Lung (tissue), 12 donors: ENCODE results near the gene HSPA12B. TPM values are rescaled to one million over a fixed set of nuclear protein-coding genes. Genes with fewer than 3 reads are reported as not detected.

Experiments used
- ATAC-seq: fragments of 200-7000 bp; cut with Tn5 transposase; one replicate; pipeline ENCODE4 v1.9.1; 2020; ENCODE audit warnings: moderate number of reproducible peaks; ENCODE audit not compliant: insufficient read depth, low FRiP score
- DNase-seq, 3 donors: peaks; one replicate each; pipeline ENCODE4 v3.0.0-alpha.2; 2013 to 2017
- H3K27ac ChIP-seq, 2 donors: one replicate each; pipeline ENCODE4 v1.5.1; 2013; ENCODE audit warnings: mild to moderate bottlenecking in 2 of 2, moderate library complexity in 2 of 2, control low read depth in 1 of 2, inconsistent platforms in 1 of 2, low read depth in 1 of 2, low read length in 1 of 2
- H3K27me3 ChIP-seq, 3 donors: one replicate each; pipeline ENCODE4 v1.5.1; 2013; ENCODE audit warnings: low read length in 2 of 3; ENCODE audit not compliant: control insufficient read depth in 3 of 3, insufficient read depth in 3 of 3
- H3K36me3 ChIP-seq, 4 donors: one replicate each; pipeline ENCODE4 v1.5.1; 2013; ENCODE audit warnings: low read length in 4 of 4, mild to moderate bottlenecking in 1 of 4, moderate library complexity in 1 of 4; ENCODE audit not compliant: control insufficient read depth in 4 of 4, insufficient read depth in 4 of 4
- H3K4me1 ChIP-seq, 5 donors: one replicate each; pipeline ENCODE4 v1.5.1; 2013; ENCODE audit warnings: low read length in 5 of 5, mild to moderate bottlenecking in 2 of 5, moderate library complexity in 1 of 5; ENCODE audit not compliant: control insufficient read depth in 5 of 5, insufficient read depth in 5 of 5
- H3K4me3 ChIP-seq: one replicate; pipeline ENCODE4 v1.5.1; 2013; ENCODE audit warnings: mild to moderate bottlenecking, control low read depth, moderate library complexity
- H3K9ac ChIP-seq, 2 donors: one replicate each; pipeline ENCODE4 v1.5.1; 2013; ENCODE audit warnings: low read length in 2 of 2, control low read depth in 1 of 2; ENCODE audit not compliant: insufficient read depth in 1 of 2
- H3K9me3 ChIP-seq, 4 donors: one replicate each; pipeline ENCODE4 v1.5.1; 2013; ENCODE audit warnings: low read length in 3 of 4, mild to moderate bottlenecking in 1 of 4, moderate library complexity in 1 of 4; ENCODE audit not compliant: control insufficient read depth in 4 of 4, insufficient read depth in 3 of 4
- CTCF ChIP-seq: IDR thresholded peaks from 2 replicates; pipeline ENCODE4 v1.5.1; 2012; ENCODE audit warnings: mild to moderate bottlenecking; ENCODE audit errors: control extremely low read depth, extremely low read depth
- WGBS, 2 donors: extraction: QIAGEN DNeasy Blood & Tissue Kit; methylation state at CpG; one replicate each; pipeline ENCODE4 v1.1.7; 2013; 5-methylcytosine and 5-hydroxymethylcytosine counted together
- polyA plus RNA-seq, 2 donors: library from polyadenylated mRNA; stranded (reverse); fragments of 200-250 nt; gene quantifications; one replicate each; pipeline ENCODE4 v1.2.1, GENCODE V29; 2013
- total RNA-seq, 2 donors: library from RNA; depleted of rRNA in 1 of 2; stranded (reverse); fragments of >200 nt in 1 of 2; gene quantifications; one replicate each; pipeline ENCODE4 v1.2.1, GENCODE V29; 2014 to 2021
- donor health status: control.
- donor health status: control.
- donor health status: Bipolar disorder and iron deficiency.
- donor health status: healthy.
- donor health status: DM: yes; HTN: yes; CAD: no.

The HSPA12B gene
- total and polyA plus RNA-seq, 4 donors: 11.4 to 28.3 (median 19.9) TPM

DNA sequence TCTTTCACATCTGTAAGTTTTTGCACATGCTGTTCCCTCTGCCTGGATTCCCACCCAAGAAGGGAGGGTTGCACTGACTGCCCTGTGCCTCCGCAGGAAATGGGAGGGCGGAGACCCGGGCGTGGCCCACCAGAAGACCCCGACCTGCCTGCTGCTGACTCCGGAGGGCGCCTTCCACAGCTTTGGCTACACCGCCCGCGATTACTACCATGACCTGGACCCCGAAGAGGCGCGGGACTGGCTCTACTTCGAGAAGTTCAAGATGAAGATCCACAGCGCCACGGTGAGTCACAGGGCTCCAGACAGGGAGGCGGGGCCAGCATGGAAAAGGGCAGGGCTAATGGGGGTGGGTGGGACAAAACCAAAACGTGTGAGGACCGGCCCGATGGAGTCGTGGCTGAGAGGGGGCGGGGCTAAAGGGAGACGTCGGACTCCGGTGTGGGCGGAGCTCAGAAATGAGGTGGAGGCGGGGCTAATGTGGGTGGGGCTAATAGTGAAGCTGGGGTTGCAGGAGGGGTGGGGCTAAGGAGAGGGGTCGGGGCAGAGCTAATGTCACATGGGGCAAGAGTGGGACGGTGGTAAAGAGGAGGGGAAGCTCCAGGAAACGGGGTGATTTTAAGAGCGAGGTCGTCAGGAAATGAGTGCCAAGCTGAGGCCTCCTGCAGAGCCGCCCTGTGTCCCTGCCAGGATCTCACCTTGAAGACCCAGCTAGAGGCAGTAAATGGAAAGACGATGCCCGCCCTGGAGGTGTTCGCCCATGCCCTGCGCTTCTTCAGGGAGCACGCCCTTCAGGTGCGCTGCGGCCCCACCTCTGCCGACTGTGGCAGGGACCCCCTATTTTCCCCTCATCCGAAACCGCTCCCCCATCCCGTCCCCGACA, 12.6 kb downstream of the HSPA12B start:
- 41 to 44% methylated on average over 45 of the region's 45 CpGs for WGBS, 2 donors
- no peaks in the 10 kb centered on the region for H3K9me3 ChIP-seq
- peaks cover 0 to 12% (median 0%) of the 10 kb centered on the region in 5 donors for H3K4me1 ChIP-seq
- no peak for TF ChIP-seq CTCF
- peaks cover 0 to 11% (median 0%) of the 10 kb centered on the region in 3 donors for H3K27me3 ChIP-seq
- no peak overlapping the region for H3K4me3 ChIP-seq
- peak in 1 of 3 donors; percentile 61 for DNase-seq
- peak; percentile 83 for ATAC-seq
- peaks cover 0 to 9% (median 5%) of the 10 kb centered on the region in 4 donors for H3K36me3 ChIP-seq
- H3K9ac ChIP-seq: no peak overlapping the region
- H3K27ac ChIP-seq: no peak overlapping the region

DNA sequence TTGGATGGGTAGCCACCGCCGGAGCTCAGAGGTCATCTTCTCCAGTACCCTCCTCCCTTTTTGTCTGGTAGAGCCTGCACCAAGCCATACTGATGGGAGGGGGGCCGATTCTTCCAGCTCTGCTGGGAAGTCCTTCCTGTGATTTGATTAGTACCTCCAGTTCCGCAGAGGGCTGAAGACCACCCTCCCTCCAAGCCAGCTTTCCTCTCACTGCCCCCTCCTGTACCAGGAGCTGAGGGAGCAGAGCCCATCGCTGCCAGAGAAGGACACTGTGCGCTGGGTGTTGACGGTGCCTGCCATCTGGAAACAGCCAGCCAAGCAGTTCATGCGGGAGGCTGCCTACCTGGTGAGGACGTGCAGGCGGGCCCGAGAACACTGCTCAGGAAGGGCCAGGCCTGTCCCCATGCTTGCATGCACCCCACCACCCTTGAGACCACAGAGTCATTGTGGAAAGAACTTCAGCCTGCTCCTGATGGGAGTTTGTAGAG, 13.2 kb downstream of the HSPA12B start:
- no peak for TF ChIP-seq CTCF

GRCh38 chr20:3747471-3747870, 15.0 kb downstream of the HSPA12B start:
- ATAC-seq: no peak
- WGBS, 2 donors: 80 to 88% methylated on average over 2 of the region's 2 CpGs
- DNase-seq: no peak
- Histone ChIP-seq H3K27ac (no peak overlapping the region), H3K4me1 (peaks cover 0 to 9% (median 0%) of the 10 kb centered on the region in 5 donors), H3K9ac (no peak overlapping the region), H3K36me3 (peaks cover 0 to 18% (median 13%) of the 10 kb centered on the region in 4 donors), H3K4me3 (no peak overlapping the region), H3K27me3 (peaks cover 0 to 22% (median 3%) of the 10 kb centered on the region in 3 donors), H3K9me3 (no peaks in the 10 kb centered on the region)
- no peak for TF ChIP-seq CTCF

More for the DNA sequence above, 13.2 kb downstream of the HSPA12B start:
- H3K27ac ChIP-seq: no peak overlapping the region
- no peak overlapping the region for H3K4me3 ChIP-seq
- H3K27me3 ChIP-seq: peaks cover 0 to 15% (median 0%) of the 10 kb centered on the region in 3 donors
- DNase-seq: no peak
- H3K36me3 ChIP-seq: peaks cover 0 to 11% (median 7%) of the 10 kb centered on the region in 4 donors
- no peak overlapping the region for H3K9ac ChIP-seq
- H3K9me3 ChIP-seq: no peaks in the 10 kb centered on the region
- H3K4me1 ChIP-seq: peaks cover 0 to 6% (median 0%) of the 10 kb centered on the region in 5 donors
- 75 to 77% methylated on average over 11 of the region's 11 CpGs for WGBS, 2 donors
- no peak for ATAC-seq
